ENCODE results near the gene TMEM8B. TPM values are rescaled to one million over a fixed set of nuclear protein-coding genes. Genes with fewer than 3 reads are reported as not detected.

TMEM8B gene
- total RNA-seq, 6 experiments from 2014 or later, result 8.7 to 15.2 (median 12.0) TPM

DNA sequence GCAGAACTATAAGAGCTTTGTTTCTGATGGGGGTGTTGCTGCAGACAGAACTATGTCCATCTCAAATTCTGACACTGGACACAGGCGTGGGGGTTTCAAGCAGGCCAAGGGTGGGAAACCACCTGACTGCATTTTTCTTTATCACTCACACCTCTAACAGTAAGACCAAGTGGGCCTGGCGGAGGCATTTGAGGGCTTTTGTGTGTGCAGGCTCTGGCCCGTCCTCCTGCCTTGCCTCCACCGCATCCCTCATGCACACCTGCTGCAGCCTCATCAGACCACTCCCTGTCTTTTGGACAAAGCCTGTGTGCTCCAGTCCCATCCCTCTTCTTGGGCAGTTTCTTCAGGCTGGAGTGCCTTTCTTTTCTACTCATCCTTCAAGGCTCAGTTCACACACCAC is 33.3 kb downstream of the TMEM8B start:
- Mint-ChIP-seq H3K4me3 (no peak overlapping the region), H3K36me3 (ENCODE audit: low read depth) (no peaks in the 10 kb centered on the region), H3K4me1 (ENCODE audit: low read depth) (no peaks in the 10 kb centered on the region), H3K27me3 (ENCODE audit: insufficient read depth) (peaks cover 34% of the 10 kb centered on the region), H3K9me3 (no peaks in the 10 kb centered on the region), H3K27ac (no peak overlapping the region)
- no peak for DNase-seq
- TF ChIP-seq, protein P1, sequence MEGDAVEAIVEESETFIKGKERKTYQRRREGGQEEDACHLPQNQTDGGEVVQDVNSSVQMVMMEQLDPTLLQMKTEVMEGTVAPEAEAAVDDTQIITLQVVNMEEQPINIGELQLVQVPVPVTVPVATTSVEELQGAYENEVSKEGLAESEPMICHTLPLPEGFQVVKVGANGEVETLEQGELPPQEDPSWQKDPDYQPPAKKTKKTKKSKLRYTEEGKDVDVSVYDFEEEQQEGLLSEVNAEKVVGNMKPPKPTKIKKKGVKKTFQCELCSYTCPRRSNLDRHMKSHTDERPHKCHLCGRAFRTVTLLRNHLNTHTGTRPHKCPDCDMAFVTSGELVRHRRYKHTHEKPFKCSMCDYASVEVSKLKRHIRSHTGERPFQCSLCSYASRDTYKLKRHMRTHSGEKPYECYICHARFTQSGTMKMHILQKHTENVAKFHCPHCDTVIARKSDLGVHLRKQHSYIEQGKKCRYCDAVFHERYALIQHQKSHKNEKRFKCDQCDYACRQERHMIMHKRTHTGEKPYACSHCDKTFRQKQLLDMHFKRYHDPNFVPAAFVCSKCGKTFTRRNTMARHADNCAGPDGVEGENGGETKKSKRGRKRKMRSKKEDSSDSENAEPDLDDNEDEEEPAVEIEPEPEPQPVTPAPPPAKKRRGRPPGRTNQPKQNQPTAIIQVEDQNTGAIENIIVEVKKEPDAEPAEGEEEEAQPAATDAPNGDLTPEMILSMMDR (IDR thresholded peaks at IDR 0.05), result no peak

DNA sequence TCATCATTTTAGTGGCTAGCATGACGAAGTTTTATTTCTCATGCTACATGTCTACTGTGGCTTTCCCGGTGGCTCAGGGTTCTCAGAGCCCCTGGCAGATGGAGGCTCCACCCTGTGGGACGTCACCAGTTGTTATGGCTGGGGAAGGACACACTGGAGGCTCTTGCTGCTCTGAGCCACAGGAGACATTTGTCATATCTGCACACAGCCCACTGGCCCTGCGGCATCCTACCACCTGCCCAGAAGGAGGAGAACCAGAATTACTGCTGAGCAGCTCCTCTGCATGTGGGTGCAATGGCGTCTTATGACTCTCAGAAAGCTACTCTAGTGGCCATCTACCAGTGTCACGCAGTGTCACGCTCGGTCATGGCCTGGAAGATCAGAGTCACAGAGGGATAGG is 34.6 kb downstream of the TMEM8B start:
- Mint-ChIP-seq H3K9me3 (no peaks in the 10 kb centered on the region), H3K36me3 (ENCODE audit: low read depth) (no peaks in the 10 kb centered on the region), H3K27me3 (ENCODE audit: insufficient read depth) (peaks cover 33% of the 10 kb centered on the region), H3K4me1 (ENCODE audit: low read depth) (no peaks in the 10 kb centered on the region), H3K4me3 (no peak overlapping the region), H3K27ac (no peak overlapping the region)
- no peak for DNase-seq
- TF ChIP-seq, protein P1 (IDR thresholded peaks at IDR 0.05), result no peak

DNA sequence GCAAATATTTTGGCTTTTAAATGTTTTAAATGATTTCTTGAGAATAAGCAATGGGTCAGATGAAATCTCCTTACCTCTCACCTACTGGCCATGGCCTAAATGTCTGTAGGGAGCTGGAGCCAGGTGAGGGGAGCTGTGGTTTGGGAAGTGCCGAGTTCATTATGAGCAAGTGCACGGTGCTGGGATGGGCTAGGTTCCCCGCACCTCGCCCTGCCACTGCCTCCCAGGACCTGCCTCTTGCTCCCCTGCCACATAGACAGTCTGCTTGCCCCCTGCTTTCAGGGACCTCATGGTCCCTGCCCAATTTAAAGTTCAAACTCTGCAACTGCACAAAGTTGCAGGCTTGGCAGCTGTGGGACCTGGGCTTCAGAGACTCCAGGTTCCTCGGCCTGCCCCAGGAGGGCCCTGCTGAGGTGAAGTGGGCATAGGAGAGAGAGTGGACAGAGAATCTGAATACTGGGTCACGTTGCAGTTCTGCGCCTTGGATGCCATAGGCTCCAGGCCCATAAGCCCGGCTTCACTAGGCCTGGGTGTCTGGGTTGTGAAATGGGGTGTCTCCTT is 35.7 kb downstream of the TMEM8B start:
- Mint-ChIP-seq H3K4me1 (ENCODE audit: low read depth) (no peaks in the 10 kb centered on the region), H3K27ac (no peak overlapping the region), H3K27me3 (ENCODE audit: insufficient read depth) (peaks cover 35% of the 10 kb centered on the region), H3K4me3 (no peak overlapping the region), H3K9me3 (no peaks in the 10 kb centered on the region), H3K36me3 (ENCODE audit: low read depth) (no peaks in the 10 kb centered on the region)
- DNase-seq, result no peak
- TF ChIP-seq, protein P1 (IDR thresholded peaks at IDR 0.05), result no peak

DNA sequence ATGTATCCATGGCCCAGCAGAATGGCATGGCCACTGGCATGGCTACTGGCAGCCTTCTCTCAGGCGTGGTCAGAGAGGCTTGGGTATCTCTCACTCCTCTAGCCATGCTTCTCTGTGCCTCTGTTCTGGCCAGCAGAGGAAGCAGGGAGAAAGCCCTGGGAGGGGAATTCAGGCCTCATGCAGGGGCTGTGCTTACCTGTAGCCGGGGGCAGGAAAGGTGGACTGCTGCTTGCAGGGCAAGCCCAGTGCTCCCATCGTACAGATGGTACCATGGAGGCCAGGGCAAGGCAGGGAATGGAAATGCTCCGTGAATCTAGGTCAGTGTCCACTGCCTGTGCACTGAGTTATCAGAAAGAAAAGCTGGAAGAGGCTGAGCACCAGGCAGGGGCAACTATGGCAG is 38.5 kb downstream of the TMEM8B start:
- no peak for DNase-seq
- no peak overlapping the region for H3K4me3 Mint-ChIP-seq
- H3K27me3 Mint-ChIP-seq (ENCODE audit: insufficient read depth), result peaks cover 14% of the 10 kb centered on the region
- TF ChIP-seq, protein P1 (IDR thresholded peaks at IDR 0.05), result no peak
- no peaks in the 10 kb centered on the region for H3K9me3 Mint-ChIP-seq
- no peaks in the 10 kb centered on the region for H3K4me1 Mint-ChIP-seq (ENCODE audit: low read depth)
- no peaks in the 10 kb centered on the region for H3K36me3 Mint-ChIP-seq (ENCODE audit: low read depth)
- no peak overlapping the region for H3K27ac Mint-ChIP-seq

DNA sequence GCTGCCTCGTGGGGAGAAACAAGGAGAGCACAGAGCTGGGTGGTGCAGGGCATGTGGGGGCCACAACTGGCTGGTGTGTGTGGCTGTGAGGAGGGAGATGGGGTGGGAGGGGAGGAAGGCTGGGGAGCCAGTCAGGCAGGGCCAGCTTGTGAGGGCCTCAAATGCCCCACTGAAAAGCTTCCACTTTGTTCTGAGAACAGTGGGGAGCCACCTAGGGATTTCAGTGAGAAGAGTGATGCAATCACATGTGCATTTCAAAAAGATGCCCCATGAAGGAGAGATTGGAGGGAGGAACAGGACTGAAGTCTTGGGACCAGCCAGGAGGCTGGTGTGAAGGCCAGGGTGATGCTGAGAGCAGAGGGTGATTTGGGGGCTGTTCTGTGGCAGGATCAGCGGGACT is 39.9 kb downstream of the TMEM8B start:
- H3K9me3 Mint-ChIP-seq, result no peaks in the 10 kb centered on the region

More for the DNA sequence above, 39.9 kb downstream of the TMEM8B start:
- DNase-seq, result no peak
- TF ChIP-seq, protein P1 (IDR thresholded peaks at IDR 0.05), result no peak
- H3K4me1 Mint-ChIP-seq (ENCODE audit: low read depth), result no peaks in the 10 kb centered on the region
- no peak overlapping the region for H3K27ac Mint-ChIP-seq
- no peaks in the 10 kb centered on the region for H3K36me3 Mint-ChIP-seq (ENCODE audit: low read depth)
- H3K27me3 Mint-ChIP-seq (ENCODE audit: insufficient read depth), result 0 out of 2 replicates have a peak, but pooled peaks cover 2% of the 10 kb centered on the region
- no peak overlapping the region for H3K4me3 Mint-ChIP-seq
